Uterus (tissue), 2 donors: ENCODE results near the gene TCF4.

Experiments
- CTCF ChIP-seq, 4 experiments: fragments of 200-600 bp in 2 of 4; fragments of 450-650 bp in 2 of 4; sonication (generic) in 2 of 4; IDR thresholded peaks; one replicate each; pipeline ENCODE4 v1.5.1; 2016 to 2019; ENCODE audit warnings: antibody characterized with exemption in 4 of 4, mild to moderate bottlenecking in 2 of 4, moderate library complexity in 1 of 4
- POLR2A ChIP-seq, 2 donors: fragments of 450-650 bp; IDR thresholded peaks; one replicate each; pipeline ENCODE4 v1.6.1; 2016; ENCODE audit warnings: antibody characterized with exemption in 2 of 2, mild to moderate bottlenecking in 1 of 2, moderate library complexity in 1 of 2

GRCh38 chr18:55353391-55353790 lies 234.6 kb downstream of the TCF4 start:
- TF ChIP-seq CTCF (IDR thresholded peaks at IDR 0.05) (no peak), POLR2A (IDR thresholded peaks at IDR 0.05) (no peak)
